GM12878 (cell line): ENCODE results near the gene MTF2. TPM values are rescaled to one million over a fixed set of nuclear protein-coding genes. Genes with fewer than 3 reads are reported as not detected.

Source experiments
- ATF7 ChIP-seq: fragments of 450-650 bp; IDR thresholded peaks from 2 replicates; pipeline ENCODE4 v1.6.1; 2016; ENCODE audit warnings: low read depth, mild to moderate bottlenecking
- POU2F2 ChIP-seq: IDR thresholded peaks from 3 replicates; pipeline ENCODE4 v1.6.1; 2011; ENCODE audit warnings: low read depth, mild to moderate bottlenecking, low read length, borderline replicate concordance
- RBBP5 ChIP-seq: fragments of 200-600 bp; sonication (generic); conservative IDR thresholded peaks from 2 replicates; pipeline ENCODE4 v1.6.1; 2016
- REST ChIP-seq: IDR thresholded peaks from 2 replicates; pipeline ENCODE4 v1.6.1; 2012; ENCODE audit warnings: mild to moderate bottlenecking, low read depth, low read length
- TBL1XR1 ChIP-seq: IDR thresholded peaks from 2 replicates; pipeline ENCODE4 v1.6.1; 2012; ENCODE audit warnings: low read depth, low read length, improper control_type of control experiment
- polyA plus RNA-seq, 11 experiments: library from polyadenylated mRNA; depleted of rRNA in 4 of 11; unstranded in 6 of 11; stranded (reverse) in 5 of 11; fragments of >200 nt; fragmentation: Nextera tagmentation in 4 of 11; fragmentation: Illumina TruSeq in 1 of 11; extraction: Ambion mirVana in 4 of 11; extraction: Trizol in 1 of 11; gene quantifications; 1 replicate in 1 of 11; 2 replicates in 10 of 11; pipeline versions ENCODE4 v1.2.1 to v1.2.3, GENCODE V29; 2011 to 2016; ENCODE audit warnings: inconsistent platforms in 2 of 11, missing spikeins in 2 of 11, low read depth in 1 of 11
- total RNA-seq, 4 experiments: library from RNA; depleted of rRNA in 3 of 4; stranded (reverse); fragments of >200 nt in 3 of 4; fragmentation: Illumina TruSeq in 1 of 4; extraction: Trizol in 1 of 4; gene quantifications; 2 replicates each; pipeline versions ENCODE4 v1.2.1 to v1.2.3, GENCODE V29; 2013 to 2021
- TF ChIP-seq, protein P1 (sequence below): fragments of 450-650 bp; IDR thresholded peaks from 2 replicates; pipeline ENCODE4 v1.6.1; 2017; ENCODE audit warnings: mild to moderate bottlenecking, moderate library complexity

The MTF2 gene
- total and polyA plus RNA-seq, 10 of the 15 experiments (the other 5 are each of a cell fraction or from before 2014, with no cell fraction given): 22.6 to 74.9 (median 42.8) TPM

- no peak for TF ChIP-seq POU2F2
- no peak for TF ChIP-seq REST
- no peak for TF ChIP-seq ATF7
- TF ChIP-seq, protein P1, sequence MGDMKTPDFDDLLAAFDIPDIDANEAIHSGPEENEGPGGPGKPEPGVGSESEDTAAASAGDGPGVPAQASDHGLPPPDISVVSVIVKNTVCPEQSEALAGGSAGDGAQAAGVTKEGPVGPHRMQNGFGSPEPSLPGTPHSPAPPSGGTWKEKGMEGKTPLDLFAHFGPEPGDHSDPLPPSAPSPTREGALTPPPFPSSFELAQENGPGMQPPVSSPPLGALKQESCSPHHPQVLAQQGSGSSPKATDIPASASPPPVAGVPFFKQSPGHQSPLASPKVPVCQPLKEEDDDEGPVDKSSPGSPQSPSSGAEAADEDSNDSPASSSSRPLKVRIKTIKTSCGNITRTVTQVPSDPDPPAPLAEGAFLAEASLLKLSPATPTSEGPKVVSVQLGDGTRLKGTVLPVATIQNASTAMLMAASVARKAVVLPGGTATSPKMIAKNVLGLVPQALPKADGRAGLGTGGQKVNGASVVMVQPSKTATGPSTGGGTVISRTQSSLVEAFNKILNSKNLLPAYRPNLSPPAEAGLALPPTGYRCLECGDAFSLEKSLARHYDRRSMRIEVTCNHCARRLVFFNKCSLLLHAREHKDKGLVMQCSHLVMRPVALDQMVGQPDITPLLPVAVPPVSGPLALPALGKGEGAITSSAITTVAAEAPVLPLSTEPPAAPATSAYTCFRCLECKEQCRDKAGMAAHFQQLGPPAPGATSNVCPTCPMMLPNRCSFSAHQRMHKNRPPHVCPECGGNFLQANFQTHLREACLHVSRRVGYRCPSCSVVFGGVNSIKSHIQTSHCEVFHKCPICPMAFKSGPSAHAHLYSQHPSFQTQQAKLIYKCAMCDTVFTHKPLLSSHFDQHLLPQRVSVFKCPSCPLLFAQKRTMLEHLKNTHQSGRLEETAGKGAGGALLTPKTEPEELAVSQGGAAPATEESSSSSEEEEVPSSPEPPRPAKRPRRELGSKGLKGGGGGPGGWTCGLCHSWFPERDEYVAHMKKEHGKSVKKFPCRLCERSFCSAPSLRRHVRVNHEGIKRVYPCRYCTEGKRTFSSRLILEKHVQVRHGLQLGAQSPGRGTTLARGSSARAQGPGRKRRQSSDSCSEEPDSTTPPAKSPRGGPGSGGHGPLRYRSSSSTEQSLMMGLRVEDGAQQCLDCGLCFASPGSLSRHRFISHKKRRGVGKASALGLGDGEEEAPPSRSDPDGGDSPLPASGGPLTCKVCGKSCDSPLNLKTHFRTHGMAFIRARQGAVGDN: no peak
- no peak for TF ChIP-seq RBBP5
- no peak for TF ChIP-seq TBL1XR1
These were observed 47.4 kb upstream of the MTF2 start (continued) for GRCh38 chr1:93031711-93032110.
